GM12865 (cell line): ENCODE measurements around the gene SMIM20.

ENCODE experiments used
- DNase-seq: peaks from one replicate; pipeline ENCODE4 v3.0.0; 2010; ENCODE audit warnings: low read depth
- H3K4me3 ChIP-seq: 2 replicates; pipeline ENCODE4 v1.5.1; 2011; ENCODE audit warnings: mild to moderate bottlenecking, low read depth, low read length, control low read depth
- CTCF ChIP-seq: IDR thresholded peaks from 2 replicates; pipeline ENCODE4 v1.5.1; 2011; ENCODE audit warnings: low read length, control low read depth, low read depth, inconsistent platforms; ENCODE audit not compliant: insufficient read depth; ENCODE audit errors: missing control alignments

SMIM20 gene

GRCh38 chr4:25881193-25881592, 32.8 kb upstream of the SMIM20 start:
- no peak for DNase-seq
- no peak overlapping the region for H3K4me3 ChIP-seq
- TF ChIP-seq CTCF: no peak

DNA sequence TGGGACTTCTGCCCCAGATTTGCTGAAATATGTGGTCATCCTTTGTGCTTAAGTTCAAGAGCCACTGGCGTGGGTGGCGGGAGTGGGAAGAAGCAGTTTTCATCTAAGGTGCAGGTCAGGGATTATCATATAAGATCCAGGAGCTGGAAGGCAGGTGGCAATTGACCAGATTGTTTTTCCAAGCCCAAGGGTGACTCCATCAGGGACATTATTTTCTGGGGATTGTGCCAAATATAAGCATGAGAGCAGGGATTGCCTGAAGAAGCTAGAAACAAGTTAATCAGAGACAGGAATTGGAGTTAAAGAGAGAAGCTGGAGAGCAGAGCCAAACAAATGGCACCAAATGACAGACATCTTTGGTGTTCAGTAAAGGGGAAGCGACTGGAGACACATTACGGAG, 31.8 kb upstream of the SMIM20 start:
- TF ChIP-seq CTCF: no peak
- DNase-seq: no peak
- H3K4me3 ChIP-seq: no peak overlapping the region

GRCh38 chr4:25883565-25883964, 30.5 kb upstream of the SMIM20 start:
- TF ChIP-seq CTCF: no peak
- DNase-seq: no peak
- no peak overlapping the region for H3K4me3 ChIP-seq

- H3K4me3 ChIP-seq: no peak overlapping the region
- DNase-seq: no peak
- no peak for TF ChIP-seq CTCF
Observed at GRCh38 chr4:25884031-25884782, 29.8 kb upstream of the SMIM20 start.

DNA sequence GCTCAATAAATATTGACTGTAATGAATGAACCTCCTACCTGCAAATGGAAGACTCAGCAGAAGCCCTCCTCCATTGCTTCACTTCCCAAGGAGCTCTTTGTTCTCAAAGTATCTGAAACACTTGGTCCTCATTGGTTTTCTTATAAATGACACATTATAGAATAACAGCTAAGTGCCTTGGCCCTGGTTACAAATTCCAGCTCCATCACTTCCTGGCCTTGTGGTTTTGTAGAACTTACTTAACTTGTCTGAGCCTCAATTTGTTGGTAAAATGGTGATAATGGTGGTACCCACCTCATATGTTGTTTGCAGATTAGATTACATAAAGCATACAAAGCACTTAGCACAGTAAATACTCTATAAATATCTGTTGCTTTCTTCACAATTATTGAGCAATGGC, 25.2 kb upstream of the SMIM20 start:
- H3K4me3 ChIP-seq: no peak overlapping the region
- DNase-seq: no peak
- no peak for TF ChIP-seq CTCF

- no peak for DNase-seq
- TF ChIP-seq CTCF: no peak
- no peak overlapping the region for H3K4me3 ChIP-seq
Observed at GRCh38 chr4:25889589-25890503, 24.2 kb upstream of the SMIM20 start.
